ENCODE measurements around the gene DPT.
"Not testable (repeated sequence)": the region's sequence is repeated elsewhere in the genome, so short reads cannot be mapped to it uniquely, and the experiment has no call there.

DPT gene

GRCh38 chr1:168728473-168729404 is at the start of gene DPT:
DPT (minus strand) TSS chr1:168729206; CDS start chr1:168729174, 32 bp downstream.
- no peak for DNase-seq

- DNase-seq = no peak
Observed at GRCh38 chr1:168775366-168775765, 46.4 kb upstream of the DPT start.

- no peak for DNase-seq
Observed at GRCh38 chr1:168774241-168774640, 45.2 kb upstream of the DPT start.

GRCh38 chr1:168772428-168773060 is 43.5 kb upstream of the DPT start:
- DNase-seq = no peak

- DNase-seq = no peak
Observed at GRCh38 chr1:168771104-168771630, 42.2 kb upstream of the DPT start.

- not testable (repeated sequence) for DNase-seq
Observed at GRCh38 chr1:168769893-168770292, 40.9 kb upstream of the DPT start.

- no peak for DNase-seq
Observed at GRCh38 chr1:168767894-168768584, 39.0 kb upstream of the DPT start.

- no peak for DNase-seq
Observed at GRCh38 chr1:168766568-168766967, 37.6 kb upstream of the DPT start.

- DNase-seq = peak; percentile 16 to 23
Observed at GRCh38 chr1:168763031-168763430, 34.0 kb upstream of the DPT start.

GRCh38 chr1:168762473-168762872 is 33.5 kb upstream of the DPT start:
- DNase-seq = no peak

GRCh38 chr1:168760781-168761180 is 31.8 kb upstream of the DPT start:
- no peak for DNase-seq

- DNase-seq = no peak
Observed at GRCh38 chr1:168760241-168760640, 31.2 kb upstream of the DPT start.

- no peak for DNase-seq
Observed at GRCh38 chr1:168759077-168759476, 30.1 kb upstream of the DPT start.

GRCh38 chr1:168758503-168758902 is 29.5 kb upstream of the DPT start:
- no peak for DNase-seq

GRCh38 chr1:168755800-168756418 is 26.9 kb upstream of the DPT start:
- no peak for DNase-seq

GRCh38 chr1:168752171-168752832 is 23.3 kb upstream of the DPT start:
- DNase-seq = no peak

- DNase-seq = no peak
Observed at GRCh38 chr1:168751195-168751650, 22.2 kb upstream of the DPT start.

- no peak for DNase-seq
Observed at GRCh38 chr1:168742994-168743650, 14.1 kb upstream of the DPT start.

GRCh38 chr1:168742386-168742785 is 13.4 kb upstream of the DPT start:
- no peak for DNase-seq

GRCh38 chr1:168739908-168740307 is 10.9 kb upstream of the DPT start:
- DNase-seq = no peak

- DNase-seq = no peak
Observed at GRCh38 chr1:168736520-168736919, 7.5 kb upstream of the DPT start.

GRCh38 chr1:168735974-168736373 is 7.0 kb upstream of the DPT start:
- no peak for DNase-seq
